ENCODE results near the gene SPOCK1. TPM values are rescaled to one million over a fixed set of nuclear protein-coding genes. Genes with fewer than 3 reads are reported as not detected.

Gene SPOCK1
- polyA plus RNA-seq, 2 of the 4 experiments (the other 2 are of a cell fraction), result 28.9 to 40.8 TPM

- H3K4me3 ChIP-seq, result no peak overlapping the region
- ChIA-PET CTCF (no interaction called here), POLR2A (no interaction called here)
- DNase-seq (ENCODE audit: low read depth in 1 of 2, low spot score in 1 of 2), result no peak
- 36% methylated on average over 2 of the region's 2 CpGs for WGBS (ENCODE audit: missing lambda C conversion rate)
- no peaks in the 10 kb centered on the region for H3K4me1 ChIP-seq
- ATAC-seq, result no peak
- FAIRE-seq, result no peak
- TF ChIP-seq, protein P1, sequence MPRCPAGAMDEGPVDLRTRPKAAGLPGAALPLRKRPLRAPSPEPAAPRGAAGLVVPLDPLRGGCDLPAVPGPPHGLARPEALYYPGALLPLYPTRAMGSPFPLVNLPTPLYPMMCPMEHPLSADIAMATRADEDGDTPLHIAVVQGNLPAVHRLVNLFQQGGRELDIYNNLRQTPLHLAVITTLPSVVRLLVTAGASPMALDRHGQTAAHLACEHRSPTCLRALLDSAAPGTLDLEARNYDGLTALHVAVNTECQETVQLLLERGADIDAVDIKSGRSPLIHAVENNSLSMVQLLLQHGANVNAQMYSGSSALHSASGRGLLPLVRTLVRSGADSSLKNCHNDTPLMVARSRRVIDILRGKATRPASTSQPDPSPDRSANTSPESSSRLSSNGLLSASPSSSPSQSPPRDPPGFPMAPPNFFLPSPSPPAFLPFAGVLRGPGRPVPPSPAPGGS (IDR thresholded peaks at IDR 0.05), result no peak
- no peak for TF ChIP-seq NFE2L2 (conservative IDR thresholded peaks at IDR 0.05; ENCODE audit: low read length)
- TF ChIP-seq USF2 (IDR thresholded peaks at IDR 0.05), result no peak
- TF ChIP-seq, protein P2, sequence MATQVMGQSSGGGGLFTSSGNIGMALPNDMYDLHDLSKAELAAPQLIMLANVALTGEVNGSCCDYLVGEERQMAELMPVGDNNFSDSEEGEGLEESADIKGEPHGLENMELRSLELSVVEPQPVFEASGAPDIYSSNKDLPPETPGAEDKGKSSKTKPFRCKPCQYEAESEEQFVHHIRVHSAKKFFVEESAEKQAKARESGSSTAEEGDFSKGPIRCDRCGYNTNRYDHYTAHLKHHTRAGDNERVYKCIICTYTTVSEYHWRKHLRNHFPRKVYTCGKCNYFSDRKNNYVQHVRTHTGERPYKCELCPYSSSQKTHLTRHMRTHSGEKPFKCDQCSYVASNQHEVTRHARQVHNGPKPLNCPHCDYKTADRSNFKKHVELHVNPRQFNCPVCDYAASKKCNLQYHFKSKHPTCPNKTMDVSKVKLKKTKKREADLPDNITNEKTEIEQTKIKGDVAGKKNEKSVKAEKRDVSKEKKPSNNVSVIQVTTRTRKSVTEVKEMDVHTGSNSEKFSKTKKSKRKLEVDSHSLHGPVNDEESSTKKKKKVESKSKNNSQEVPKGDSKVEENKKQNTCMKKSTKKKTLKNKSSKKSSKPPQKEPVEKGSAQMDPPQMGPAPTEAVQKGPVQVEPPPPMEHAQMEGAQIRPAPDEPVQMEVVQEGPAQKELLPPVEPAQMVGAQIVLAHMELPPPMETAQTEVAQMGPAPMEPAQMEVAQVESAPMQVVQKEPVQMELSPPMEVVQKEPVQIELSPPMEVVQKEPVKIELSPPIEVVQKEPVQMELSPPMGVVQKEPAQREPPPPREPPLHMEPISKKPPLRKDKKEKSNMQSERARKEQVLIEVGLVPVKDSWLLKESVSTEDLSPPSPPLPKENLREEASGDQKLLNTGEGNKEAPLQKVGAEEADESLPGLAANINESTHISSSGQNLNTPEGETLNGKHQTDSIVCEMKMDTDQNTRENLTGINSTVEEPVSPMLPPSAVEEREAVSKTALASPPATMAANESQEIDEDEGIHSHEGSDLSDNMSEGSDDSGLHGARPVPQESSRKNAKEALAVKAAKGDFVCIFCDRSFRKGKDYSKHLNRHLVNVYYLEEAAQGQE (IDR thresholded peaks at IDR 0.05), result no peak
- TF ChIP-seq KDM5A (IDR thresholded peaks at IDR 0.05), result no peak
- no peak for TF ChIP-seq CHD2 (IDR thresholded peaks at IDR 0.05; ENCODE audit: low read length, partially characterized antibody)
- no peak for TF ChIP-seq CHD4 (IDR thresholded peaks at IDR 0.05; ENCODE audit: borderline replicate concordance)
- TF ChIP-seq, protein P3, sequence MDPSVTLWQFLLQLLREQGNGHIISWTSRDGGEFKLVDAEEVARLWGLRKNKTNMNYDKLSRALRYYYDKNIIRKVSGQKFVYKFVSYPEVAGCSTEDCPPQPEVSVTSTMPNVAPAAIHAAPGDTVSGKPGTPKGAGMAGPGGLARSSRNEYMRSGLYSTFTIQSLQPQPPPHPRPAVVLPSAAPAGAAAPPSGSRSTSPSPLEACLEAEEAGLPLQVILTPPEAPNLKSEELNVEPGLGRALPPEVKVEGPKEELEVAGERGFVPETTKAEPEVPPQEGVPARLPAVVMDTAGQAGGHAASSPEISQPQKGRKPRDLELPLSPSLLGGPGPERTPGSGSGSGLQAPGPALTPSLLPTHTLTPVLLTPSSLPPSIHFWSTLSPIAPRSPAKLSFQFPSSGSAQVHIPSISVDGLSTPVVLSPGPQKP (IDR thresholded peaks at IDR 0.05; ENCODE audit: low read depth, low read length), result no peak
- no peak for TF ChIP-seq HOXA7 (CRISPR knock-in tag; IDR thresholded peaks at IDR 0.05)
- TF ChIP-seq TFCP2L1 (CRISPR knock-in tag; IDR thresholded peaks at IDR 0.05), result no peak
- no peak for TF ChIP-seq SREBF2 (IDR thresholded peaks at IDR 0.05)
- TF ChIP-seq TP53 (CRISPR knock-in tag; IDR thresholded peaks at IDR 0.05), result no peak
- TF ChIP-seq CEBPB (IDR thresholded peaks at IDR 0.05), result no peak
- TF ChIP-seq MAX (IDR thresholded peaks at IDR 0.05), result no peak
- TF ChIP-seq RCOR1 (IDR thresholded peaks at IDR 0.05; ENCODE audit: low read depth, low read length), result no peak
- no peak for TF ChIP-seq ESRRA (IDR thresholded peaks at IDR 0.05; ENCODE audit: borderline replicate concordance, low read length)
- no peak for TF ChIP-seq POLR2A (IDR thresholded peaks at IDR 0.05; ENCODE audit: low read length)
- TF ChIP-seq SMC3 (IDR thresholded peaks at IDR 0.05), result no peak
- no peak for TF ChIP-seq HDAC2 (IDR thresholded peaks at IDR 0.05)
- no peak overlapping the region for H3K4me2 ChIP-seq
- H3K9me3 ChIP-seq, result no peaks in the 10 kb centered on the region
- no peak overlapping the region for H3K27ac ChIP-seq
These were observed 397.6 kb downstream of the SPOCK1 start for GRCh38 chr5:137101544-137101943.

- Histone ChIP-seq H3K27ac (no peak overlapping the region), H3K4me2 (no peak overlapping the region), H3K4me3 (no peak overlapping the region), H3K9me3 (no peaks in the 10 kb centered on the region), H3K4me1 (no peaks in the 10 kb centered on the region)
- 39% methylated on average over 3 of the region's 3 CpGs for WGBS (ENCODE audit: missing lambda C conversion rate)
- ChIA-PET POLR2A (no interaction called here), CTCF (no interaction called here)
- no peak for FAIRE-seq
- ATAC-seq, result no peak
- no peak for DNase-seq (ENCODE audit: low read depth in 1 of 2, low spot score in 1 of 2)
- TF ChIP-seq SREBF2 (IDR thresholded peaks at IDR 0.05) (no peak), HOXA7 (CRISPR knock-in tag; IDR thresholded peaks at IDR 0.05) (no peak), RAD21 (conservative IDR thresholded peaks at IDR 0.05 in 1 of 2, IDR thresholded peaks at IDR 0.05 in 1 of 2) (no peak), MYC (IDR thresholded peaks at IDR 0.05; ENCODE audit: borderline replicate concordance, low read length) (no peak), GATA3 (IDR thresholded peaks at IDR 0.05; ENCODE audit: borderline replicate concordance) (no peak), NR3C1 (IDR thresholded peaks at IDR 0.05) (no peak)
These were observed 399.5 kb downstream of the SPOCK1 start for GRCh38 chr5:137099651-137100050.
